Activated T-helper 2 cell treated with anti-CD3 and anti-CD28 coated beads, Interferon-gamma antibody, Interleukin-2, Interleukin-4, amounts not matched to agents 10 μg/mL and 5 μg/mL and 100 μg/mL, durations not matched to agents 14 hours and 24 hours and 36 hours (primary cell): ENCODE data around the gene SERTAD2. TPM values are rescaled to one million over a fixed set of nuclear protein-coding genes. Genes with fewer than 3 reads are reported as not detected.

Experiments used
- DNase-seq: peaks from one replicate; pipeline ENCODE4 v3.0.0; 2021; ENCODE audit warnings: low spot score
- H3K27ac Mint-ChIP-seq: one replicate; pipeline ENCODE4 v1.8.0; 2021; ENCODE audit warnings: mixed read lengths
- H3K27me3 Mint-ChIP-seq: one replicate; pipeline ENCODE4 v1.8.0; 2021; ENCODE audit warnings: low read depth, mixed read lengths
- H3K36me3 Mint-ChIP-seq: one replicate; pipeline ENCODE4 v1.8.0; 2021; ENCODE audit warnings: low read depth, mixed read lengths
- H3K4me1 Mint-ChIP-seq: one replicate; pipeline ENCODE4 v1.8.0; 2021; ENCODE audit warnings: low read depth, mixed read lengths
- H3K4me3 Mint-ChIP-seq: one replicate; pipeline ENCODE4 v1.8.0; 2021; ENCODE audit warnings: low read depth, mild to moderate bottlenecking, moderate library complexity, mixed read lengths
- H3K9me3 Mint-ChIP-seq: one replicate; pipeline ENCODE4 v1.8.0; 2021; ENCODE audit warnings: mixed read lengths
- intact Hi-C: fragments of 100-400 bp; cut with micrococcal nuclease; formaldehyde crosslinking; loops from one replicate; pipeline ENCODE4 v1.15.1; 2023
- total RNA-seq: library from RNA; stranded (reverse); gene quantifications from 2 replicates; pipeline ENCODE4 v1.2.3, GENCODE V29; 2022

Gene SERTAD2
- total RNA-seq, 1 donor from 2014 or later = 31.0 TPM

GRCh38 chr2:64640153-64641044 is 13.3 kb downstream of the SERTAD2 start:
- peaks cover 36% of the 10 kb centered on the region for H3K36me3 Mint-ChIP-seq
- H3K9me3 Mint-ChIP-seq = no peaks in the 10 kb centered on the region
- DNase-seq = no peak
- H3K4me1 Mint-ChIP-seq = peaks cover 77% of the 10 kb centered on the region
- intact Hi-C loops = no loop called here
- H3K27ac Mint-ChIP-seq = no peak overlapping the region
- no peak overlapping the region for H3K4me3 Mint-ChIP-seq
- no peaks in the 10 kb centered on the region for H3K27me3 Mint-ChIP-seq

GRCh38 chr2:64639691-64640090 is 14.0 kb downstream of the SERTAD2 start:
- no peak for DNase-seq
- Mint-ChIP-seq H3K4me3 (no peak overlapping the region), H3K27me3 (no peaks in the 10 kb centered on the region), H3K4me1 (peaks cover 73% of the 10 kb centered on the region), H3K27ac (no peak overlapping the region), H3K36me3 (peaks cover 37% of the 10 kb centered on the region), H3K9me3 (no peaks in the 10 kb centered on the region)
- intact Hi-C loops = no loop called here

DNA sequence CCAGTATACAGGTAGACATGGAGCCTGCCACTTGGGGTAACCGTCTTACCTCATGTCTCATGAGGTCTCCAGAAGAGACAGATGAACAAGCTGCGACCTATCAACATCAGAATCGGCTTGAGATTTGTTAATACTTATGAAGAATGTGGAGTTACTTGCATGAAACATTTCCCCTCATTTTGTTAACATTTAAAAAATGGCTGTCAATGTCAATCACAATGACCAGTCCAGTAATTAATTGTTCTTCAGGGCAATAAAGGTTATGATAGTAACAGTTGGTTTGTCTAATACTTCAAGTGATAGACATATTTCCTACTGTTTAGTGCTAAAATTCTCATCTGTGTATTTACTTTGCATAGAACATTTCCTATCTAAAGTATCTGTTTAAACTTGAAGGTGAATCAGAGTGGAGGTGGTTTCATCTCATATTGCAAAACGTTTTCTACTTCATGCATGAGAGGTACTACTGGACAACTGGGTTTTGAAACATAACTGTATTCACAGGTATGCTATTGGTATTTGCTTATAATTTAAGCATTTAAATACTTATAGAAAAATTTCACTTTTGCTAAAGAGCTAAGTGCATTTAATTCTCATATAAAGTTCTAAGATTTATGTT is 15.1 kb downstream of the SERTAD2 start:
- no peak overlapping the region for H3K4me3 Mint-ChIP-seq
- DNase-seq = no peak
- no peaks in the 10 kb centered on the region for H3K9me3 Mint-ChIP-seq
- intact Hi-C loops = no loop called here
- peaks cover 45% of the 10 kb centered on the region for H3K36me3 Mint-ChIP-seq
- H3K27ac Mint-ChIP-seq = peak overlapping the region; percentile 79
- peaks cover 62% of the 10 kb centered on the region for H3K4me1 Mint-ChIP-seq
- no peaks in the 10 kb centered on the region for H3K27me3 Mint-ChIP-seq

DNA sequence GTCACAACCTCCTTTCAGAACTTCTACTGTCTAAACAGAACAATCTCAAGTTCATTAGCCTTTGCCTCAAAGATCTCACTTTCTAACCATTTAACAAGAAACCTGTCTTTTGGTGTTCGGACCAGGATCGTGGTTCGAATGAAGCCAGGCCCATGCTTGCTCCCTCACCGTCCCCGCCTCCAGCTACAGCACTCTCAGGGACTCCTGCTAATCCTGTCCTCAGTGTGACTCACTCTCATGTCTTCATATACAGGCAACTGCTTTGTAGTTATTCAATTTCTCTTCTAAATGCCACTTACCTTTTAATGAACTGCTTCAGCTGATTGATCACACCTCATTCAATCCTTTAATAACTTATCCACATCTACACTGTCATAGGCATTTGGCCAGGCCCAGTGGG is 15.8 kb downstream of the SERTAD2 start:
- H3K4me3 Mint-ChIP-seq = peak overlapping the region; percentile 39
- DNase-seq = no peak
- intact Hi-C loops = no loop called here
- H3K36me3 Mint-ChIP-seq = peaks cover 51% of the 10 kb centered on the region
- H3K9me3 Mint-ChIP-seq = no peaks in the 10 kb centered on the region
- no peaks in the 10 kb centered on the region for H3K27me3 Mint-ChIP-seq
- H3K27ac Mint-ChIP-seq = peak overlapping the region; percentile 79
- H3K4me1 Mint-ChIP-seq = peaks cover 57% of the 10 kb centered on the region

GRCh38 chr2:64637000-64637635 is 16.6 kb downstream of the SERTAD2 start:
- peaks cover 54% of the 10 kb centered on the region for H3K36me3 Mint-ChIP-seq
- DNase-seq = no peak
- H3K27me3 Mint-ChIP-seq = no peaks in the 10 kb centered on the region
- H3K27ac Mint-ChIP-seq = peak overlapping the region; percentile 84
- H3K4me3 Mint-ChIP-seq = peak overlapping the region; percentile 57
- no peaks in the 10 kb centered on the region for H3K9me3 Mint-ChIP-seq
- peaks cover 51% of the 10 kb centered on the region for H3K4me1 Mint-ChIP-seq
- intact Hi-C loops = no loop called here

- no peak for DNase-seq
- Mint-ChIP-seq H3K4me3 (peak overlapping the region; percentile 57), H3K9me3 (no peaks in the 10 kb centered on the region), H3K36me3 (peaks cover 47% of the 10 kb centered on the region), H3K4me1 (peaks cover 46% of the 10 kb centered on the region), H3K27me3 (no peaks in the 10 kb centered on the region), H3K27ac (peak overlapping the region; percentile 84)
- intact Hi-C loops = no loop called here
Measured at GRCh38 chr2:64635976-64636911, 17.5 kb downstream of the SERTAD2 start.

DNA sequence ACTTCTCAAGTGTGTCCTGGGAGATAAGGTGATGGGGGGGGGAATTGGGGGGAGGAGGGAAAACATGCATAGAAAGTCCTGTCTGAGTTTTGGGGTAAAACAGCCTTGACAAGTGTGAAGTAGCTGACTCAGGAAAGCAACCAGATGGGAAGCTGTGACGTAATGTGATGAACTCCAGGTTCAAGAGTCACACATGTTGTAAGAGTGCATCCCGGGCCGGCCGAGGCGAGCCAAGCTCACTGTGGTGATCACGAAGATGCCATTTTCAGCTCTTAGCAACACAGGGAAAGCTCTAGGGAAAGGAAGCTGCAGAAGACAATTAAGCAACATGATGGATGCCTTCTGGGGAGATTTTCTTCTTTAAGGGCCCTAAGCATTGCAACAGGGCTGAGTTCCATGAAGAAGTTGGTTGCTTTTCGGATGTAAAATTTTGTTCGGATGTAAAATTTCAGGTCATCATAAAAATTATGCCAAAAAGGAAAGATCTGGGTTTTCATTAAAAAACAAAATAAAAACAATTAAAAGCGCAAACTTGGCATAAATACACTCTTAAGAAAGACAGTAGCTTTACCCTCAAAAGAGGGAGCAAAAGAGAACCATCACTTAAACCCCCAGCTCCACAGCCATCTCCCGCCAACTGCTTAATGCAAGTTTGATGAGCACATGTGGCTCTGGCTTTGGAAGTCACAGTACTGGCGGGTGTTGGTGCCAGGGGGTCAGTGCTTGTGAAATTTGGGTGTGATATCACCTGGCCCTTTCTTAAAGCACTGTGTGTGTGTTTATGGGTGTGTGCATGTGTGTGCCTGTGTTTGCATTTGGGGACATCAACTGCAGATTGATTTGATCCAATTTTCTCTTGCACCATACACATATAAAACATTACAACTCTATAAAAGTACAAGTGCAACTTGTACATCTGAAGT is 19.1 kb downstream of the SERTAD2 start:
- no peaks in the 10 kb centered on the region for H3K9me3 Mint-ChIP-seq
- intact Hi-C loops = no loop called here
- peaks cover 32% of the 10 kb centered on the region for H3K4me1 Mint-ChIP-seq
- DNase-seq = no peak
- H3K4me3 Mint-ChIP-seq = no peak overlapping the region
- no peak overlapping the region for H3K27ac Mint-ChIP-seq
- no peaks in the 10 kb centered on the region for H3K27me3 Mint-ChIP-seq
- H3K36me3 Mint-ChIP-seq = peaks cover 51% of the 10 kb centered on the region

- H3K4me3 Mint-ChIP-seq = no peak overlapping the region
- peaks cover 47% of the 10 kb centered on the region for H3K36me3 Mint-ChIP-seq
- intact Hi-C loops = no loop called here
- no peaks in the 10 kb centered on the region for H3K27me3 Mint-ChIP-seq
- DNase-seq = no peak
- H3K27ac Mint-ChIP-seq = no peak overlapping the region
- H3K4me1 Mint-ChIP-seq = peaks cover 23% of the 10 kb centered on the region
- H3K9me3 Mint-ChIP-seq = no peaks in the 10 kb centered on the region
Measured at GRCh38 chr2:64632835-64633819, 20.6 kb downstream of the SERTAD2 start.

DNA sequence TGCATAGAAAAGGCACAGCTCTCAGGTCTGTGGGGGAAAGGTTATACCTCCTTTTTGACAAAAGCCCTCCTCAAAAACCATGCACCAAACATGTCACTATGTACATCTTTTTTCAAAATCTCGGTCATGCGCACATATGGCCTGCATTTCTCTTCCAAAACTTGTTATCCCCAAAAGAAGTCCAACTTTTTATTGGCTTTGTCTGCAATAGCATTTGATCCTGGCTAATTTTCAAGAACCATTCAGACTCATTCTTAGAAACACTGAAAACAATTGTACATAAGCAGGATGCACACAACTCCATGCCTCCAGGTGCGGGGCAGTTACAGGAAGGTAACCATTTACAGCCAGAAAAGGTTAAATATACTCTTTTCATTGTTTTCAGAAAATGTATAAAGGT is 21.9 kb downstream of the SERTAD2 start:
- Mint-ChIP-seq H3K27me3 (no peaks in the 10 kb centered on the region), H3K36me3 (peaks cover 40% of the 10 kb centered on the region), H3K4me3 (no peak overlapping the region), H3K9me3 (no peaks in the 10 kb centered on the region), H3K27ac (no peak overlapping the region), H3K4me1 (peaks cover 10% of the 10 kb centered on the region)
- intact Hi-C loops = no loop called here
- no peak for DNase-seq

- Mint-ChIP-seq H3K4me1 (peaks cover 4% of the 10 kb centered on the region), H3K36me3 (peaks cover 30% of the 10 kb centered on the region), H3K27ac (no peak overlapping the region), H3K4me3 (no peak overlapping the region), H3K27me3 (no peaks in the 10 kb centered on the region), H3K9me3 (no peaks in the 10 kb centered on the region)
- intact Hi-C loops = no loop called here
- no peak for DNase-seq
Measured at GRCh38 chr2:64630752-64631151, 23.0 kb downstream of the SERTAD2 start.

GRCh38 chr2:64629875-64630274 is 23.8 kb downstream of the SERTAD2 start:
- no peaks in the 10 kb centered on the region for H3K9me3 Mint-ChIP-seq
- H3K4me3 Mint-ChIP-seq = no peak overlapping the region
- peaks cover 26% of the 10 kb centered on the region for H3K36me3 Mint-ChIP-seq
- DNase-seq = no peak
- H3K4me1 Mint-ChIP-seq = no peaks in the 10 kb centered on the region
- intact Hi-C loops = no loop called here
- H3K27me3 Mint-ChIP-seq = no peaks in the 10 kb centered on the region
- H3K27ac Mint-ChIP-seq = no peak overlapping the region
